WI38 (cell line): ENCODE results near the gene NEUROG3.

Experiments
- H3K4me3 ChIP-seq: 2 replicates; pipeline ENCODE4 v1.5.1; 2011; ENCODE audit warnings: low read depth, mild to moderate bottlenecking, control low read depth, low read length
- TF ChIP-seq, protein P1 (sequence below): IDR thresholded peaks from 2 replicates; pipeline ENCODE4 v1.5.1; 2012; ENCODE audit warnings: low read depth, mild to moderate bottlenecking, control low read depth, low read length

The NEUROG3 gene

DNA sequence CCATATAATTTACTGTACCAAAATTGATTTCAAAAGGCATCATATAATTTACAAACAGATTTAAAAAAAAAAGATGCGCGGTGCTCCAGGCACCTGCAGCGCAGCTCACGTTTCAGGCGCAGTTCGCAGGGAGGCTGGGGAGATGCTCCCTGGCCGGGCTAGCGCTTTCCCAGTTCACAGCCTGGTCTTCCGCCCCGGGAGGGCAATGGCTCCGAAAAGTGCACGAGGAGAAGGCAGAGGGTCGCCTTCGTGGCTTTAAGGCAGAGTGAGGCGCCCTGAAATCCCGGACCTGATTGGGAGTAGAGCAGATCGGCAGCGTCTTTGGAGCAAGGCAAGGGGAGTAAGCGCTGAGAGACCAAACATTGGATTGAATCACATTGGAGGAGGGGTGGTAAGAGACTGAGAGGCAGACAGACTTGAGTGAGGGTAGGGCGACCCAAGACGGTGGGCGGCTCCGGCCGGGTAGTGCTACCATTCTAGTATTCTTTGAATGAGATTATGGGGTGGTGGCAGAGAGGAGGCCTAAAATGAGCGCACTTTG is 1.5 kb downstream of the NEUROG3 start:
- no peak overlapping the region for H3K4me3 ChIP-seq
- TF ChIP-seq, protein P1, sequence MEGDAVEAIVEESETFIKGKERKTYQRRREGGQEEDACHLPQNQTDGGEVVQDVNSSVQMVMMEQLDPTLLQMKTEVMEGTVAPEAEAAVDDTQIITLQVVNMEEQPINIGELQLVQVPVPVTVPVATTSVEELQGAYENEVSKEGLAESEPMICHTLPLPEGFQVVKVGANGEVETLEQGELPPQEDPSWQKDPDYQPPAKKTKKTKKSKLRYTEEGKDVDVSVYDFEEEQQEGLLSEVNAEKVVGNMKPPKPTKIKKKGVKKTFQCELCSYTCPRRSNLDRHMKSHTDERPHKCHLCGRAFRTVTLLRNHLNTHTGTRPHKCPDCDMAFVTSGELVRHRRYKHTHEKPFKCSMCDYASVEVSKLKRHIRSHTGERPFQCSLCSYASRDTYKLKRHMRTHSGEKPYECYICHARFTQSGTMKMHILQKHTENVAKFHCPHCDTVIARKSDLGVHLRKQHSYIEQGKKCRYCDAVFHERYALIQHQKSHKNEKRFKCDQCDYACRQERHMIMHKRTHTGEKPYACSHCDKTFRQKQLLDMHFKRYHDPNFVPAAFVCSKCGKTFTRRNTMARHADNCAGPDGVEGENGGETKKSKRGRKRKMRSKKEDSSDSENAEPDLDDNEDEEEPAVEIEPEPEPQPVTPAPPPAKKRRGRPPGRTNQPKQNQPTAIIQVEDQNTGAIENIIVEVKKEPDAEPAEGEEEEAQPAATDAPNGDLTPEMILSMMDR, result no peak

DNA sequence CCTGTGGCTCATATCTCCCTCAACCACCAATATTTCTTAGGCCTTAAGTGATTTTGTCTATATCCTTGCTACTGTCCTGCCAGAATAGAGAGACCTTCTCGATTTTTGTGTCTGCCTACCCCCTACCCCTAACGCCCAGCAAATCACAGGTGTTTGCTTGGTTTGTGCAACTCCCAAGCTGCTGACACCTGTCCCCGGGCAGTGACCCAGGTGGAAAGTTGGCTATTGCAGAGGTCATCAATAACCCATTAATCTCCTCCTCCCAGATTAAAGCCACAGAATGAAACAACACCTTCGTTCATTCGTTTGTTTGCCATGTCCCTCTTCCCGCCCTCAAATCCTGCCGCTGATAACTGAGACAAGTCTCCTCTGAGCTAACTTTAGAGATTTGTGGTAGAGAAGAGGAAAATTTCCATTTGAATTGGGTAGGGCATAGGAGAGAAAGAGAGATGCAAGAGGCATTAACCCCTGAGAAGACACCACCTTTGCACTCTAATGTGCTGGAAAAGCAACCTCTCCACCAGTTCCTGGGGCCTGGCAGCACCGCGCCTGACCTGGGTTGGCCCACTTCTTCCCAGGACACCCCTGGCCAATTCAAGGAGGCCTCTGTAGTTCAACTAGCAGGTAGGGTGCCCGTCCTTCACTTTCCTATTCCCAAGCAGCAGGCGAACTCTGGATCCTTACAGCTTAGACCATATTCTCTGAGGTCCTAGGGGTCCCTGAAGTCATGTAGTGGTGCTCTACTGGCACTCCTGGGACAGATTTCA is 3.0 kb downstream of the NEUROG3 start:
- TF ChIP-seq, protein P1, result no peak
- no peak overlapping the region for H3K4me3 ChIP-seq

DNA sequence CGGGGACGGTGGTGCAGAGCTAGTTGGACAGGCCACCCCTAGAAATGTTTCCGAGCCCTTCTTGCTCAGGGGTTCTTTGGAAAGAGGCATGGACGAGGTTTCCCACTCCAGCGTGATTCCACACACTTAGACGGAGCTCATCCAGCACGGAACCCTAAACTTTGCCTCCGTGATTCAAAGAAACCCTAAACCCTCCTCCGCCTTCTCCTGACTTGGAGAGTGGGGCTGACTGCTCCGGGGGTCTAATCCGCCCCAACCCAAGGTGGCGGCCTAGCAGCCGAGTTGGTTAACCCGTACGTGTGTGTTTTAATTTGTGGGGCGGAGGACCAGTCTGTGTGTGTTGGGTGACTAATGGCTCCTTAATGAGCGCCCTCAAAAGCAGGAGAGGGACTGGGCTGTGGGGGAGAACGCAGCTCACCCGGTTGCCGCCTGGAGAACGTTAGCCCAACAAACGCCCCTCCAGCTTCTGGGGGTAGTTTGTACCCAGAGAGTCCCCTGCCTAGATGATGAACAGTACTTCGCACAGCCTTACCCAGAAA is 3.8 kb downstream of the NEUROG3 start:
- TF ChIP-seq, protein P1, result no peak

DNA sequence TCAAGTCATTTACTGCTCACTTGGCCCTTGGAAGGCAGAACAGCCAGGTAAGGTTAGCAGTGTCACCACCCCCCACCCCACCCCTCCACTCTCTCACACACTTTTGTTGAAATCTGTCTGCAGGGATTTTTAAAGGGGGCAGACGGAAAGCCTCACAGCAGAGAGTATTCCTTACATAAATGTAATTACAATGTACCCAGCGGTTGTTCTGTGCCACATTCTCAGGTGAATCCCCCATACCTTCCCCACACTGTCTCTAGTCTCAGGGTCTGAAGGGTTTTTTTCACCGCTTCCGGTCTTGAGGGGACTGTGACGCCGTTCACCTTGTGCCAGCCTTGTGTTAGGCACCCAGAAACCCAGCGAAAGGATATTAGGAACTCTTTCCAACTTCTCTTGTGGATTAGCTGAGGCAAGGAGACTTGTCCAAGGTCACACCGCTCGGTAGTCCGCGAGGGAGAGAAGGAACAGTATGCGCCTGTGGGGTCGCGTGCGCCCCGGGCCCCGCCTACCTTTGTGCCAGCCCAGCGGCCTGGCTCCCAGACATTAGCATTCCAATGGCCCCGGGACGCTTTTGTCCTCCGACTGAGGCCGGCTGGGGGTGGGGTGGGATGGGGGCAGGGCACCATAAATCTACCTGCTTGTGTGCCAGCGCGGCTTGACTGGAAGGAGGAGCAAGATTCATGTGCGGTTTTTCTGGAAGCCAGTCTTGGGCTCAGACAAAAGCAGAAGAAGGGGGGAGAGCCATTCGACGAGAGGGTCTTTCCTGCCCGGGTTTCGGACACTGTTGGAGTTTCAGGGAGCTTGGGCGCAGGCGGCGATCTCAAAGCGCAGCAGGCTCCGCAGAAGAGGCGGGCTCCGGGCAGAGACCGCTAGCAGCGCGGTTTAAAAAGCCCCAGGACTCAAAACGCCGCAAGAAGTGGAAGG is 4.5 kb downstream of the NEUROG3 start:
- no peak overlapping the region for H3K4me3 ChIP-seq
- TF ChIP-seq, protein P1, result no peak

More for the DNA sequence above, 3.8 kb downstream of the NEUROG3 start:
- no peak overlapping the region for H3K4me3 ChIP-seq

DNA sequence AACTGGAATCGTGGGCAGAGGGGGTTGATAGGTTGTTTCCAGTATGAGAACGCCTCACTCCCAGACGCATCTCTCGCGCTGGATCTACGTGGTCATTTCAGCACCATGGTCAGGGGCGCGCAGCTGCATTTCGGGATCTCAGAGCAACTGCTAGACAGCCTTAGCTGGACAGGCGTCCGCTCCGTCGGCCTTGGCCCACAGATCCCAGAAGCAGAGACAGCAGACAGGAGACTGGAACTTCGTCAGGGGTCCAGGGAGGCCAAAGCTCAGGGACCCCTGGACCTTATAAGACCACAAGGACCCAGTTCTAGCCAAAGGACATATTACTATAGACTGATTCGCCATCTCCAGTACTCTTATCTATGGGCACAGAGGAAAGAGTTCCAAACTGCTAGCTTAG is 5.3 kb downstream of the NEUROG3 start:
- no peak overlapping the region for H3K4me3 ChIP-seq
- TF ChIP-seq, protein P1, result no peak

DNA sequence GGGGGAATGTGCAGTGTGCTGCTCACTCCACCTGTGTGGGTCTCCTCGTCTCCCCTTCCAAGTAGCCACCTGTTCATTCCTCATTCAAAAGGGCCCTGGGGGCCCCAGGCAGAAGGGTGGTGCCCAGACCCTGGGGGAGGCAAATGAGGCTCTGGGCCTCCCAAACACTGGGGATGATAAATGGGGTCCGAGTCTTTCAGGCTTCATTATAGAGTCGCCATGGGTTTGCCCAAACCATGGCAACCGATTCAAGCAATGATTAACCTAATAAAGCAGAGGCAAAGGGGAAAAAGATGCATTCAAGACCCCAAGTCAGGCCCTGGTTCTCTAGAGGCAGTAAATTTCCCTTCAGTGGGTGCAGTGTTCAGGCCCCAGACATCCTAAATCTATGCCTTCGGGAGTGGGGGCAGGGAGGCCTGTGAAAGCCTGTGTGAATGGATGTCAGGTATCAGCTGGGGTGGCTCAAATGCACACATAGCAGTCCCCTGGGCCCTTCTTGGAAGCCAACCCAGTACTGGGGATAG is 10.4 kb downstream of the NEUROG3 start:
- H3K4me3 ChIP-seq, result no peak overlapping the region
- TF ChIP-seq, protein P1, result no peak
